ENCODE data around the gene EPS8L1.

The EPS8L1 gene

GRCh38 chr19:55086730-55087541 lies 11.3 kb downstream of the EPS8L1 start:
- H3K4me3 ChIP-seq (ENCODE audit: low read depth, low read length): no peak overlapping the region
- TF ChIP-seq, protein P1, sequence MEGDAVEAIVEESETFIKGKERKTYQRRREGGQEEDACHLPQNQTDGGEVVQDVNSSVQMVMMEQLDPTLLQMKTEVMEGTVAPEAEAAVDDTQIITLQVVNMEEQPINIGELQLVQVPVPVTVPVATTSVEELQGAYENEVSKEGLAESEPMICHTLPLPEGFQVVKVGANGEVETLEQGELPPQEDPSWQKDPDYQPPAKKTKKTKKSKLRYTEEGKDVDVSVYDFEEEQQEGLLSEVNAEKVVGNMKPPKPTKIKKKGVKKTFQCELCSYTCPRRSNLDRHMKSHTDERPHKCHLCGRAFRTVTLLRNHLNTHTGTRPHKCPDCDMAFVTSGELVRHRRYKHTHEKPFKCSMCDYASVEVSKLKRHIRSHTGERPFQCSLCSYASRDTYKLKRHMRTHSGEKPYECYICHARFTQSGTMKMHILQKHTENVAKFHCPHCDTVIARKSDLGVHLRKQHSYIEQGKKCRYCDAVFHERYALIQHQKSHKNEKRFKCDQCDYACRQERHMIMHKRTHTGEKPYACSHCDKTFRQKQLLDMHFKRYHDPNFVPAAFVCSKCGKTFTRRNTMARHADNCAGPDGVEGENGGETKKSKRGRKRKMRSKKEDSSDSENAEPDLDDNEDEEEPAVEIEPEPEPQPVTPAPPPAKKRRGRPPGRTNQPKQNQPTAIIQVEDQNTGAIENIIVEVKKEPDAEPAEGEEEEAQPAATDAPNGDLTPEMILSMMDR (IDR thresholded peaks at IDR 0.05; ENCODE audit: insufficient read depth, low read depth, low read length, missing control alignments): no peak
- peak; percentile 42 for DNase-seq (ENCODE audit: low read depth)

GRCh38 chr19:55087542-55087901 lies 11.9 kb downstream of the EPS8L1 start:
- TF ChIP-seq, protein P1 (IDR thresholded peaks at IDR 0.05; ENCODE audit: insufficient read depth, low read depth, low read length, missing control alignments): no peak
- DNase-seq (ENCODE audit: low read depth): no peak
- H3K4me3 ChIP-seq (ENCODE audit: low read depth, low read length): no peak overlapping the region

DNA sequence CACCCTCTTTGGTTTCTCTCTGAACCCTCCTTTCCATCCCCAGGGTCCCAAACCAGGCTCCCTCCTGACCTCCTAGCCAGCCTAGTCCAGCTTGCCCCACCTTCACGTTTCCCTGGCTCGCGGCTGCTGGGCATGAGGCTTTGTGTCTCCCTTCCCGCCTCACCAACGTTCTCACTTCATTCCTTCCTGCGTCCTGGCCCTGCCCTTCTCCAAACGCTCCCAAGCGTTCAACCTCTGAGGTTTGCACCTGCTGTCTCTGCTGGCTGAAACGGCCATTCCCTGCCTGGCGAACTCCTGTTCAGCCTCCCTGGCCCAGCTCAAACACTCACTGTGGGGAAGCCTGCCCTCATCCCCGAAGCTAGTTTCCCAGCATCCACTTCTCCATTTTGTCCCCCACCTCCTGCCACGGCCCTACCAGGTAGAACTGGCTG lies 12.4 kb downstream of the EPS8L1 start:
- DNase-seq (ENCODE audit: low read depth): no peak
- no peak overlapping the region for H3K4me3 ChIP-seq (ENCODE audit: low read depth, low read length)
- TF ChIP-seq, protein P1 (IDR thresholded peaks at IDR 0.05; ENCODE audit: insufficient read depth, low read depth, low read length, missing control alignments): no peak

- peak; percentile 65 for DNase-seq (ENCODE audit: low read depth)
- TF ChIP-seq, protein P1 (IDR thresholded peaks at IDR 0.05; ENCODE audit: insufficient read depth, low read depth, low read length, missing control alignments): peak; percentile 68
- no peak overlapping the region for H3K4me3 ChIP-seq (ENCODE audit: low read depth, low read length)
Measured at GRCh38 chr19:55088543-55089341, 13.1 kb downstream of the EPS8L1 start.

DNA sequence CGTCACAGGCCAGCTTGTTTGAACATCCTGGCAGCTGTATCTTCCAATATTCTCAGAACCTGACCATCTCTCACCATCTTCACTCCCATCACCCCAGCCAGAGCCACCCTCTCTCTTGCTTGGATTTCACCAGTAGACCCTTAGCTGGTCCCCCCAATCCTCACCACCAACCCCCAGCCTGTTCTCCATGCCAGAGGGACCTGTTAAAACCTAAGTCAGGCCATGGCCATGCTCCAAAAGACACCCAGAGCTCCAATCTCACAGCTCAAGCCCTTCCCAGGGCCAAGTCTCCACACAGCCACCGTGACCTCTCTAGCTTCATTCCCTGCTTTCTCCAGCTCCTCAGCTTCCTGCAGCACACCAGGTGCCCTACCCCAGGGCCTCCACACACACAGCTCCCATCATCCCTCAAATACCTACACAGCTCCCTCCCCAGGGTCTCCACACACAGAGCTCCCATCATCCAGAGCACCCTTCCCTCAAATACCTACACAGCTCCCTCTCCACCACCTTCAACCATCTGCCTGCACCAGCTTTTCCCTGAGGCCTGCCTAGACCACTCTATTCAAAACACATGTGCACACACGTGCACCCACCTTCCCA lies 13.8 kb downstream of the EPS8L1 start:
- DNase-seq (ENCODE audit: low read depth): no peak
- TF ChIP-seq, protein P1 (IDR thresholded peaks at IDR 0.05; ENCODE audit: insufficient read depth, low read depth, low read length, missing control alignments): no peak
- H3K4me3 ChIP-seq (ENCODE audit: low read depth, low read length): no peak overlapping the region

GRCh38 chr19:55090564-55090963 lies 14.9 kb downstream of the EPS8L1 start:
- H3K4me3 ChIP-seq (ENCODE audit: low read depth, low read length): no peak overlapping the region
- TF ChIP-seq, protein P1 (IDR thresholded peaks at IDR 0.05; ENCODE audit: insufficient read depth, low read depth, low read length, missing control alignments): no peak
- DNase-seq (ENCODE audit: low read depth): no peak

Data from GM12865 (cell line).